ENCODE results near the gene PAK2. TPM values are rescaled to one million over a fixed set of nuclear protein-coding genes. Genes with fewer than 3 reads are reported as not detected.
A peak's percentile ranks its signal among the peaks of the same experiment; 100 is the strongest.
"Not testable (repeated sequence)": the region's sequence is repeated elsewhere in the genome, so short reads cannot be mapped to it uniquely, and the experiment has no call there.

PAK2 gene
- total RNA-seq, 1 experiment from 2014 or later: 50.7 TPM

- Mint-ChIP-seq H3K36me3 (peaks cover 17% of the 10 kb centered on the region), H3K9me3 (peaks cover 24% of the 10 kb centered on the region)
- peak; percentile 46 for TF ChIP-seq ZNF121 (CRISPR knock-in tag; IDR thresholded peaks at IDR 0.05)
- H3K27ac Mint-ChIP-seq; H3K27me3 Mint-ChIP-seq (ENCODE audit: low read depth); CTCF ChIA-PET; DNase-seq (ENCODE audit: low spot score); ATAC-seq; H3K4me3 Mint-ChIP-seq; POLR2A ChIA-PET; H3K4me1 Mint-ChIP-seq: not testable (repeated sequence)
Observed at GRCh38 chr3:196844235-196845219, 104.9 kb downstream of the PAK2 start.

DNA sequence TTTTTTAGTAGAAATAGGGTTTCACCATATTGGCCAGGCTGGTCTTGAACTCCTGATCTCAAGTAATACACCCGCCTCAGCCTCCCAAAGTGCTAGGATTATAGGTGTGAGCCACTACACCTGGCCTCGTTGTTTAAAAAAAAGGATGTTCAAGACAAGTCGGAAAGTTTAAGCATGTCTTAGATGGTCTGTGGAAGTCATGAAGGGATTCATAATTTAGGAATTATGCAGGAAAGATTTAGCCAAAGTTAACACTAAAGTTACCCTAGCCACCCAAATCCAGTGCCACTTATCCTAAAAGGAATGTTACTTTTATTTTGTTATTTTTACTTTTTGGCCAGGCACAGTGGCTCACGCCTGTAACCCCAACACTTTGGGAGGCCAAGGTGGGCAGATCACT, 108.7 kb downstream of the PAK2 start:
- H3K4me1 Mint-ChIP-seq; CTCF ChIA-PET; H3K27ac Mint-ChIP-seq; H3K4me3 Mint-ChIP-seq; H3K27me3 Mint-ChIP-seq (ENCODE audit: low read depth); POLR2A ChIA-PET; DNase-seq (ENCODE audit: low spot score); ATAC-seq: not testable (repeated sequence)
- Mint-ChIP-seq H3K36me3 (peaks cover 26% of the 10 kb centered on the region), H3K9me3 (peaks cover 46% of the 10 kb centered on the region)

- DNase-seq (ENCODE audit: low spot score) (no peak), ATAC-seq (no peak)
- Mint-ChIP-seq H3K9me3 (peaks cover 45% of the 10 kb centered on the region), H3K4me3 (no peak overlapping the region), H3K36me3 (peaks cover 26% of the 10 kb centered on the region), H3K4me1 (no peaks in the 10 kb centered on the region), H3K27me3 (ENCODE audit: low read depth) (peaks cover 6% of the 10 kb centered on the region), H3K27ac (no peak overlapping the region)
- ChIA-PET CTCF (interaction anchor here (0.6 kb wide), 1 partner anchor 109 kb away, joined by 5 read pairs; no protein-coding TSS in a partner anchor), POLR2A (no interaction called here)
- no peak for TF ChIP-seq MLX (CRISPR knock-in tag; IDR thresholded peaks at IDR 0.05)
- TF ChIP-seq, protein P1, sequence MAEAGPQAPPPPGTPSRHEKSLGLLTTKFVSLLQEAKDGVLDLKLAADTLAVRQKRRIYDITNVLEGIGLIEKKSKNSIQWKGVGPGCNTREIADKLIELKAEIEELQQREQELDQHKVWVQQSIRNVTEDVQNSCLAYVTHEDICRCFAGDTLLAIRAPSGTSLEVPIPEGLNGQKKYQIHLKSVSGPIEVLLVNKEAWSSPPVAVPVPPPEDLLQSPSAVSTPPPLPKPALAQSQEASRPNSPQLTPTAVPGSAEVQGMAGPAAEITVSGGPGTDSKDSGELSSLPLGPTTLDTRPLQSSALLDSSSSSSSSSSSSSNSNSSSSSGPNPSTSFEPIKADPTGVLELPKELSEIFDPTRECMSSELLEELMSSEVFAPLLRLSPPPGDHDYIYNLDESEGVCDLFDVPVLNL (CRISPR knock-in tag; IDR thresholded peaks at IDR 0.05; ENCODE audit: borderline replicate concordance, low read depth): no peak
- no peak for TF ChIP-seq SMAD3 (CRISPR knock-in tag; IDR thresholded peaks at IDR 0.05; ENCODE audit: borderline replicate concordance)
- TF ChIP-seq, protein P2, sequence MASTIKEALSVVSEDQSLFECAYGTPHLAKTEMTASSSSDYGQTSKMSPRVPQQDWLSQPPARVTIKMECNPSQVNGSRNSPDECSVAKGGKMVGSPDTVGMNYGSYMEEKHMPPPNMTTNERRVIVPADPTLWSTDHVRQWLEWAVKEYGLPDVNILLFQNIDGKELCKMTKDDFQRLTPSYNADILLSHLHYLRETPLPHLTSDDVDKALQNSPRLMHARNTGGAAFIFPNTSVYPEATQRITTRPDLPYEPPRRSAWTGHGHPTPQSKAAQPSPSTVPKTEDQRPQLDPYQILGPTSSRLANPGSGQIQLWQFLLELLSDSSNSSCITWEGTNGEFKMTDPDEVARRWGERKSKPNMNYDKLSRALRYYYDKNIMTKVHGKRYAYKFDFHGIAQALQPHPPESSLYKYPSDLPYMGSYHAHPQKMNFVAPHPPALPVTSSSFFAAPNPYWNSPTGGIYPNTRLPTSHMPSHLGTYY (CRISPR knock-in tag; IDR thresholded peaks at IDR 0.05): no peak
- no peak for TF ChIP-seq RELA (CRISPR knock-in tag; IDR thresholded peaks at IDR 0.05; ENCODE audit: borderline replicate concordance)
- TF ChIP-seq TEAD1 (CRISPR knock-in tag; IDR thresholded peaks at IDR 0.05): no peak
- no peak for TF ChIP-seq PRRX2 (CRISPR knock-in tag; IDR thresholded peaks at IDR 0.05)
- no peak for TF ChIP-seq NR2C2 (CRISPR knock-in tag; IDR thresholded peaks at IDR 0.05)
- no peak for TF ChIP-seq MAX (CRISPR knock-in tag; IDR thresholded peaks at IDR 0.05)
- no peak for TF ChIP-seq STAT6 (CRISPR knock-in tag; conservative IDR thresholded peaks at IDR 0.05; ENCODE audit: low read depth)
- no peak for TF ChIP-seq ZNF317 (CRISPR knock-in tag; IDR thresholded peaks at IDR 0.05; ENCODE audit: borderline replicate concordance, low read depth)
- TF ChIP-seq ZNF416 (CRISPR knock-in tag; IDR thresholded peaks at IDR 0.05): no peak
- no peak for TF ChIP-seq ZSCAN18 (CRISPR knock-in tag; IDR thresholded peaks at IDR 0.05)
- no peak for TF ChIP-seq USF1 (CRISPR knock-in tag; IDR thresholded peaks at IDR 0.05)
- TF ChIP-seq NR3C1 (CRISPR knock-in tag; conservative IDR thresholded peaks at IDR 0.05; ENCODE audit: low read depth): no peak
- TF ChIP-seq ZNF219 (CRISPR knock-in tag; IDR thresholded peaks at IDR 0.05; ENCODE audit: borderline replicate concordance): no peak
- TF ChIP-seq, protein P3, sequence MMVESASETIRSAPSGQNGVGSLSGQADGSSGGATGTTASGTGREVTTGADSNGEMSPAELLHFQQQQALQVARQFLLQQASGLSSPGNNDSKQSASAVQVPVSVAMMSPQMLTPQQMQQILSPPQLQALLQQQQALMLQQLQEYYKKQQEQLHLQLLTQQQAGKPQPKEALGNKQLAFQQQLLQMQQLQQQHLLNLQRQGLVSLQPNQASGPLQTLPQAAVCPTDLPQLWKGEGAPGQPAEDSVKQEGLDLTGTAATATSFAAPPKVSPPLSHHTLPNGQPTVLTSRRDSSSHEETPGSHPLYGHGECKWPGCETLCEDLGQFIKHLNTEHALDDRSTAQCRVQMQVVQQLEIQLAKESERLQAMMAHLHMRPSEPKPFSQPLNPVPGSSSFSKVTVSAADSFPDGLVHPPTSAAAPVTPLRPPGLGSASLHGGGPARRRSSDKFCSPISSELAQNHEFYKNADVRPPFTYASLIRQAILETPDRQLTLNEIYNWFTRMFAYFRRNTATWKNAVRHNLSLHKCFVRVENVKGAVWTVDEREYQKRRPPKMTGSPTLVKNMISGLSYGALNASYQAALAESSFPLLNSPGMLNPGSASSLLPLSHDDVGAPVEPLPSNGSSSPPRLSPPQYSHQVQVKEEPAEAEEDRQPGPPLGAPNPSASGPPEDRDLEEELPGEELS (CRISPR knock-in tag; IDR thresholded peaks at IDR 0.05): no peak
- TF ChIP-seq KAT7 (CRISPR knock-in tag; IDR thresholded peaks at IDR 0.05; ENCODE audit: borderline replicate concordance): no peak
Observed at GRCh38 chr3:196849180-196849741, 109.6 kb downstream of the PAK2 start.

All from WTC11 (cell line).